GM21529 (cell line): ENCODE measurements around the gene TUB.

Source experiments
- ATAC-seq: cut with Tn5 transposase; IDR thresholded peaks from one replicate; pipeline ENCODE4 v1.9.1; 2021; ENCODE audit not compliant: unreplicated experiment

TUB gene

GRCh38 chr11:8103909-8104308, 22.9 kb downstream of the TUB start:
- no peak for ATAC-seq

- no peak for ATAC-seq
Observed at GRCh38 chr11:8105133-8105532, 24.1 kb downstream of the TUB start.

GRCh38 chr11:8105666-8106065, 24.7 kb downstream of the TUB start:
- ATAC-seq = no peak

- no peak for ATAC-seq
Observed at GRCh38 chr11:8106679-8107078, 25.7 kb downstream of the TUB start.

GRCh38 chr11:8107642-8108041, 26.6 kb downstream of the TUB start:
- no peak for ATAC-seq

- ATAC-seq = no peak
Observed at GRCh38 chr11:8108421-8108820, 27.4 kb downstream of the TUB start.

GRCh38 chr11:8109675-8110074, 28.7 kb downstream of the TUB start:
- no peak for ATAC-seq

GRCh38 chr11:8110396-8110795, 29.4 kb downstream of the TUB start:
- ATAC-seq = no peak

GRCh38 chr11:8111636-8112035, 30.6 kb downstream of the TUB start:
- ATAC-seq = no peak

GRCh38 chr11:8122173-8122764, 41.3 kb downstream of the TUB start:
- no peak for ATAC-seq

GRCh38 chr11:8126649-8127289, 45.8 kb downstream of the TUB start:
- no peak for ATAC-seq

- ATAC-seq = no peak
Observed at GRCh38 chr11:8127447-8127846, 46.4 kb downstream of the TUB start.

GRCh38 chr11:8138526-8138925, 57.5 kb downstream of the TUB start:
- no peak for ATAC-seq

- ATAC-seq = no peak
Observed at GRCh38 chr11:8149726-8150125, 68.7 kb downstream of the TUB start.
